ENCODE data around the gene ORMDL3.

GRCh38 chr17:39975801-39976200 is 48.4 kb upstream of the ORMDL3 start:
- no peak for TF ChIP-seq CTCF (IDR thresholded peaks at IDR 0.05)
- no peak for TF ChIP-seq POLR2AphosphoS5 (IDR thresholded peaks at IDR 0.05; ENCODE audit: insufficient read depth in 1 of 2, low read depth in 1 of 2)
- no peak for TF ChIP-seq POLR2A (IDR thresholded peaks at IDR 0.05)

Data from vagina (tissue), 2 donors.